Upper lobe of left lung (tissue), 6 donors: Measurements from ENCODE around the gene GABBR2. TPM values are rescaled to one million over a fixed set of nuclear protein-coding genes. Genes with fewer than 3 reads are reported as not detected.

Source experiments
- ATAC-seq, 2 donors: fragments of 200-7000 bp; cut with Tn5 transposase; one replicate each; pipeline ENCODE4 v1.9.1; 2022; ENCODE audit warnings: mild to moderate bottlenecking in 2 of 2, moderate library complexity in 2 of 2; ENCODE audit not compliant: low FRiP score in 2 of 2
- DNase-seq, 2 donors: peaks; one replicate each; pipeline ENCODE4 v3.0.0-alpha.2; 2019 to 2020
- H3K27ac ChIP-seq, 4 donors: fragments of 200-600 bp; sonication (generic); one replicate each; pipeline ENCODE4 v1.5.1; 2016 to 2019
- H3K27me3 ChIP-seq, 4 donors: fragments of 200-600 bp; sonication (generic); one replicate each; pipeline ENCODE4 v1.5.1; 2017 to 2019
- H3K36me3 ChIP-seq, 4 donors: fragments of 200-600 bp; sonication (generic); one replicate each; pipeline ENCODE4 v1.5.1; 2016 to 2019
- H3K4me1 ChIP-seq, 4 donors: fragments of 200-600 bp; sonication (generic); one replicate each; pipeline ENCODE4 v1.5.1; 2018 to 2019
- H3K4me3 ChIP-seq, 4 donors: fragments of 200-600 bp; sonication (generic); one replicate each; pipeline ENCODE4 v1.5.1; 2017 to 2019; ENCODE audit warnings: mild to moderate bottlenecking in 2 of 4, moderate library complexity in 1 of 4
- H3K9me3 ChIP-seq, 4 donors: fragments of 200-600 bp; sonication (generic); one replicate each; pipeline ENCODE4 v1.5.1; 2018 to 2019
- CTCF ChIP-seq, 6 experiments: fragments of 450-650 bp in 4 of 6; fragments of 200-600 bp in 2 of 6; sonication (generic) in 2 of 6; IDR thresholded peaks; one replicate each; pipeline ENCODE4 v1.5.1; 2016 to 2019; ENCODE audit warnings: antibody characterized with exemption in 6 of 6
- EP300 ChIP-seq, 4 donors: sonication (generic); formaldehyde crosslinking; IDR thresholded peaks; one replicate each; pipeline ENCODE4 v1.5.1; 2017; ENCODE audit warnings: antibody characterized with exemption in 4 of 4, control low read depth in 2 of 4
- POLR2A ChIP-seq, 4 donors: fragments of 450-650 bp; IDR thresholded peaks; one replicate each; pipeline ENCODE4 v1.5.1; 2016 to 2017; ENCODE audit warnings: antibody characterized with exemption in 4 of 4, mild to moderate bottlenecking in 2 of 4
- POLR2AphosphoS5 ChIP-seq, 2 donors: sonication (generic); formaldehyde crosslinking; IDR thresholded peaks; one replicate each; pipeline ENCODE4 v1.5.1; 2017; ENCODE audit warnings: antibody characterized with exemption in 2 of 2
- WGBS, 2 donors: methylation state at CpG; one replicate each; pipeline ENCODE4 v1.1.5; 2017 to 2018; 5-methylcytosine and 5-hydroxymethylcytosine counted together
- total RNA-seq, 6 donors: library from RNA; depleted of rRNA in 4 of 6; stranded (reverse); fragments of >200 nt in 4 of 6; gene quantifications; one replicate each; pipeline versions ENCODE4 v1.1.0 to v1.2.1, GENCODE V29; 2016 to 2021
- donor health status: DM: no; HTN: no; CAD: no; lungs with moderate emphysema.
- donor health status: DM: no; HTN: yes; CAD: no; lungs with severe emphysema.

The GABBR2 gene
- total RNA-seq, 6 donors from 2014 or later, result 0.15 to 1.00 (median 0.81) TPM; not detected in 1

GRCh38 chr9:98298476-98298875 lies 410.3 kb downstream of the GABBR2 start:
- Histone ChIP-seq H3K27ac (no peak overlapping the region), H3K4me3 (no peak overlapping the region), H3K4me1 (no peaks in the 10 kb centered on the region), H3K36me3 (no peaks in the 10 kb centered on the region), H3K9me3 (no peaks in the 10 kb centered on the region), H3K27me3 (no peaks in the 10 kb centered on the region)
- DNase-seq, result no peak
- no peak for ATAC-seq
- no peak for TF ChIP-seq POLR2A (IDR thresholded peaks at IDR 0.05)
- TF ChIP-seq POLR2AphosphoS5 (IDR thresholded peaks at IDR 0.05), result no peak
- no peak for TF ChIP-seq CTCF (IDR thresholded peaks at IDR 0.05)
- TF ChIP-seq EP300 (IDR thresholded peaks at IDR 0.05), result no peak

GRCh38 chr9:98295824-98296223 lies 412.9 kb downstream of the GABBR2 start:
- ATAC-seq, result no peak
- Histone ChIP-seq H3K4me3 (no peak overlapping the region), H3K36me3 (no peaks in the 10 kb centered on the region), H3K27ac (no peak overlapping the region), H3K4me1 (no peaks in the 10 kb centered on the region), H3K27me3 (no peaks in the 10 kb centered on the region), H3K9me3 (no peaks in the 10 kb centered on the region)
- TF ChIP-seq CTCF (IDR thresholded peaks at IDR 0.05) (no peak), EP300 (IDR thresholded peaks at IDR 0.05) (no peak), POLR2AphosphoS5 (IDR thresholded peaks at IDR 0.05) (no peak), POLR2A (IDR thresholded peaks at IDR 0.05) (no peak)
- WGBS, 2 donors, result 70 to 94% methylated on average over 6 of the region's 6 CpGs
- no peak for DNase-seq

GRCh38 chr9:98291820-98292219 lies 416.9 kb downstream of the GABBR2 start:
- Histone ChIP-seq H3K27me3 (no peaks in the 10 kb centered on the region), H3K4me3 (no peak overlapping the region), H3K36me3 (no peaks in the 10 kb centered on the region), H3K4me1 (no peaks in the 10 kb centered on the region), H3K27ac (no peak overlapping the region), H3K9me3 (no peaks in the 10 kb centered on the region)
- WGBS, 2 donors, result 57 to 67% methylated on average over 5 of the region's 5 CpGs
- TF ChIP-seq CTCF (IDR thresholded peaks at IDR 0.05) (no peak), POLR2A (IDR thresholded peaks at IDR 0.05) (no peak)
- ATAC-seq (no peak), DNase-seq (no peak)

- TF ChIP-seq POLR2A (IDR thresholded peaks at IDR 0.05), result no peak
- TF ChIP-seq POLR2AphosphoS5 (IDR thresholded peaks at IDR 0.05), result no peak
- TF ChIP-seq EP300 (IDR thresholded peaks at IDR 0.05), result no peak
- TF ChIP-seq CTCF (IDR thresholded peaks at IDR 0.05), result no peak
- Histone ChIP-seq H3K4me3 (no peak overlapping the region), H3K27ac (no peak overlapping the region), H3K9me3 (no peaks in the 10 kb centered on the region), H3K27me3 (no peaks in the 10 kb centered on the region), H3K4me1 (no peaks in the 10 kb centered on the region), H3K36me3 (no peaks in the 10 kb centered on the region)
- 91 to 93% methylated on average over 16 to 18 of the region's 18 CpGs for WGBS, 2 donors
- DNase-seq, result peak in 1 of 2 donors; percentile 75
- peak in 1 of 2 donors; percentile 12 for ATAC-seq
These were observed 418.3 kb downstream of the GABBR2 start for GRCh38 chr9:98290411-98290810.

DNA sequence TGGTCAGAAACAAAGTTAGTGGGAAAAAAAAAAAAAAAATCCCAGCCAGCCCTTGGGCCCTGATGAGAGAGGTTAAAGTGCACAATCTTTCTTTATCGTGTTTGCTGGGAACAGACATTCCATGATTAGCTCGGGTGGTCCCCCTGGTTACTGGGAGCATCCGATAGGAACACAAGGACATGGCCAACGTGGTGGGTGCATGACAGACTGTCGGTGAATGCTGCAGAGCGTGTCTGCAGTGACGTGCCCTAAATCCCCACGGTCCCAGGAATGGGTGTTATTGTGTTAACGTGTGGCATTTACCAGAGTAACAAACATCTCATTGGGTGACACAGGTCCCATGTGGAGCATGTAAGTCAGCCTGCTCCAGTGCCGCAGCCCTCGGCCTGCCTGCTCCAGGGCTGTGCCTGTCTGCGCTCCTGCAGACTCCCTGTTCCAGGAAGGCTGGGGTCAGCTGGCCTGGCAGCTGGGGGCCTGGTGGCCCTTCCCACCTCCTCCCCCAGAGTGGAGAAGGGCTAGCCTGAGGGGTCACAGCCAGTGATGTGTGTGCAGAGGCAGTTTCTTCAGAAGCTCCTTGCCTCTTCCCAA lies 419.0 kb downstream of the GABBR2 start:
- Histone ChIP-seq H3K4me1 (no peaks in the 10 kb centered on the region), H3K4me3 (no peak overlapping the region), H3K27ac (no peak overlapping the region), H3K36me3 (no peaks in the 10 kb centered on the region), H3K27me3 (no peaks in the 10 kb centered on the region), H3K9me3 (no peaks in the 10 kb centered on the region)
- peak in 1 of 2 donors; percentile 63 for DNase-seq
- no peak for TF ChIP-seq CTCF (IDR thresholded peaks at IDR 0.05)
- TF ChIP-seq POLR2AphosphoS5 (IDR thresholded peaks at IDR 0.05), result no peak
- no peak for TF ChIP-seq POLR2A (IDR thresholded peaks at IDR 0.05)
- no peak for TF ChIP-seq EP300 (IDR thresholded peaks at IDR 0.05)
- WGBS, 2 donors, result 79 to 82% methylated on average over 9 to 12 of the region's 12 CpGs
- ATAC-seq, result no peak
